Activated T-helper 1 cell treated with Interleukin-2 at 50 U/mL for 16 hours (primary cell): Measurements from ENCODE around the gene IGFL1.
"Not testable (repeated sequence)": the region's sequence is repeated elsewhere in the genome, so short reads cannot be mapped to it uniquely, and the experiment has no call there.

Source experiments
- DNase-seq: peaks from one replicate; pipeline ENCODE4 v3.0.0-alpha.2; 2020; ENCODE audit warnings: low read depth

IGFL1 gene

DNA sequence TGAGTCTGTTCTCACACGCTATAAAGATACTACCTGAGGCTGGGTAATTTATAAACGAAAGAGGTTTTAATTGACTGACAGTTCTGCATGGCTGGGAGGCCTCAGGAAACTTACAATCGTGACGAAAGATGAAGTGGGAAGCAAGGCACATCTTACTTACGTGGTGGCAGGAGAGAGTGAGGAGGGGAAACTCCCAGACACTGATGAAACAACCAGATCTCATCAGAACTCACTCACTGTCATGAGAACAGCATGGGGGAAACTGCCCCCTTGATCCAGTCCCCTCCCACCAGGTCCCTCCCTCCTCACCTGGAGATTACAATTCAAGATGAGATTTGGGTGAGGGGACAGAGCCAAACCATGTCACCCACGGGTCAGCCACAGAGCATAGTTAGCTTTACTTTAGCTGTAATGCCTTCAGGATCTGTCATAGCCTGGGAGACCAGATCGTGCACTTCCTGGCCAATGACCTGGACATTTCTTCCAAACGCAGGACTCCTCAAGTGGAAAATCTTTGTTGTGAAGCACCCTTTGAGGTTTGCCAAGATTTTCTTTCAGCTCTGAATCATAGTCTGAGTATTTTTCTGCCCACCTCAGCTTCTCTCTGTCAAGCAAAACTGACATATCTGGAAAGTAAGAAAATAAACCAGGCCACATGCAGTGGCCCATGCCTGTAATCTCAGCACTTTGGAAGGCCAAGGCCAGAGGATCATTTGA is 42.1 kb downstream of the IGFL1 start:
- no peak for DNase-seq

DNA sequence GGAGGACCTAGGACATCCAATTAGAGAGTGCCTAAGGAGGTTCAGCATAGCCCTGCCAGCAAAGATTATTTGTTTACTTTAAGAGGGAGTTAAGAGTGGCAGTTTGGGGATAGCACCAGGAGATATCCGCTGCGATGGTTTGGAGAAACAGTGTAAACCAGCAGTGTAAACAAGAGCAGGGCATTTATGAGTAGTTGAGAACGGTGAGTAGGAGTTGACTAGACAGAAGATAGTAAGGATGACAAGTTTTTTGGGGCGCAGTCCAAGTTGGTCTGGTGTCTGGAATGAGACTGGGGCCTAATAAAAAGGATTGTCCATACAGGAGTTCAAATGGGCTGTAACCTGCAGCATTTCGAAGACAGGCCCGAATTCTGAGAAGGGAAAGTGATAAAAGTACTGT is 44.4 kb downstream of the IGFL1 start:
- DNase-seq, result not testable (repeated sequence)

DNA sequence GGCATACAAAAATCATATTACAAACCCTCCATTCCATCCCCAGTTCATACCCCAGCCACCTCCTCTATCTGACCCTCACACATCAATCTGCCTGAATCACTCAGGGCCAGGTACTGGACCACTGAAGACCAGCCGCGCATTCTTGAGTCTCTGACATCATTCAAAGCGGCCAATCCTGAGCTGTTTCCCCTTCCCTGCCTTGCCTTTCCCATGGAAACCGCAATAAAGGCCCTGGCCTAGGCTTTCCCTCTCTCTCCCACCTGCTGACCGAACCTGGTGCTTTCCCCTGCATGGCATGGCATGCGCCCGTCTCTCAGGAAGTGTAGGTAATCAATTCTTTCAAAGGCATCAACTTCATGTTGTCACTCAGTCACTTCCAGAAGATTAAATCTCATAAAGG is 49.6 kb downstream of the IGFL1 start:
- DNase-seq, result no peak
